Smooth muscle cell (in vitro differentiated cells): ENCODE results near the gene ADD1. TPM values are rescaled to one million over a fixed set of nuclear protein-coding genes. Genes with fewer than 3 reads are reported as not detected.
"Not testable (repeated sequence)": the region's sequence is repeated elsewhere in the genome, so short reads cannot be mapped to it uniquely, and the experiment has no call there.

Source experiments
- DNase-seq: peaks from one replicate; lab custom pipeline; 2025; ENCODE audit not compliant: unreplicated experiment; lab: John Stamatoyannopoulos, UW
- H2AFZ ChIP-seq: fragments of 200-600 bp; sonication (generic); 2 replicates; pipeline ENCODE4 v1.6.0; 2016; ENCODE audit warnings: antibody characterized with exemption, low read depth, mild to moderate bottlenecking
- H3F3A ChIP-seq: fragments of 200-600 bp; sonication (generic); 2 replicates; pipeline ENCODE4 v1.6.0; 2017; ENCODE audit warnings: antibody characterized with exemption, low read depth
- H3K27ac ChIP-seq: fragments of 200-600 bp; sonication (generic); 2 replicates; pipeline ENCODE4 v1.5.1; 2016; ENCODE audit warnings: low read depth, mild to moderate bottlenecking
- H3K27me3 ChIP-seq: fragments of 200-600 bp; sonication (generic); 2 replicates; pipeline ENCODE4 v1.6.1; 2016; ENCODE audit warnings: low read depth, mild to moderate bottlenecking
- H3K36me3 ChIP-seq: fragments of 200-600 bp; sonication (generic); 2 replicates; pipeline ENCODE4 v1.5.1; 2016; ENCODE audit warnings: low read depth
- H3K4me1 ChIP-seq: fragments of 200-600 bp; sonication (generic); 2 replicates; pipeline ENCODE4 v1.5.1; 2016; ENCODE audit warnings: low read depth
- H3K4me2 ChIP-seq: fragments of 200-600 bp; sonication (generic); 2 replicates; pipeline ENCODE4 v1.6.0; 2016; ENCODE audit warnings: mild to moderate bottlenecking
- H3K4me3 ChIP-seq: fragments of 200-600 bp; sonication (generic); 2 replicates; pipeline ENCODE4 v1.5.1; 2016; ENCODE audit warnings: mild to moderate bottlenecking
- H3K79me2 ChIP-seq: fragments of 200-600 bp; sonication (generic); 2 replicates; pipeline ENCODE4 v1.6.0; 2016; ENCODE audit warnings: low read depth, mild to moderate bottlenecking
- H3K9ac ChIP-seq: fragments of 200-600 bp; sonication (generic); 2 replicates; pipeline ENCODE4 v1.6.0; 2016; ENCODE audit warnings: low read depth
- H3K9me3 ChIP-seq: fragments of 200-600 bp; sonication (generic); replicated peaks from 2 replicates; pipeline ENCODE4 v1.5.1; 2016; ENCODE audit warnings: low read depth
- H4K20me1 ChIP-seq: fragments of 200-600 bp; sonication (generic); 2 replicates; pipeline ENCODE4 v1.6.0; 2016; ENCODE audit warnings: low read depth
- WGBS: methylation state at CpG from one replicate; pipeline ENCODE4 v1.1.7; 2016; ENCODE audit warnings: low lambda C conversion rate; 5-methylcytosine and 5-hydroxymethylcytosine counted together
- polyA plus RNA-seq: library from polyadenylated mRNA; unstranded; fragments of >200 nt; fragmentation: Nextera tagmentation; extraction: Ambion mirVana; gene quantifications from 2 replicates; pipeline ENCODE4 v1.2.1, GENCODE V29; 2016
- total RNA-seq: library from RNA; depleted of rRNA; stranded (reverse); fragments of >200 nt; gene quantifications from 2 replicates; pipeline ENCODE4 v1.2.3, GENCODE V29; 2014
- TF ChIP-seq, protein P1 (sequence below): fragments of 200-600 bp; sonication (generic); IDR thresholded peaks from 2 replicates; pipeline ENCODE4 v1.5.1; 2017; ENCODE audit warnings: borderline replicate concordance, mild to moderate bottlenecking, antibody characterized with exemption; ENCODE audit not compliant: insufficient read depth, poor library complexity, severe bottlenecking

Gene ADD1
- total and polyA plus RNA-seq, 2 experiments from 2014 or later: 109 to 175 TPM

- peaks cover 51% of the 10 kb centered on the region for H4K20me1 ChIP-seq
- not testable (repeated sequence) for H3K4me2 ChIP-seq, DNase-seq, H3K9me3 ChIP-seq, H3K27ac ChIP-seq, H3K4me3 ChIP-seq, H2AFZ ChIP-seq, H3K27me3 ChIP-seq, H3K9ac ChIP-seq
- peaks cover 45% of the 10 kb centered on the region for H3K79me2 ChIP-seq
- H3F3A ChIP-seq: peaks cover 18% of the 10 kb centered on the region
- H3K36me3 ChIP-seq: peaks cover 16% of the 10 kb centered on the region
- TF ChIP-seq, protein P1, sequence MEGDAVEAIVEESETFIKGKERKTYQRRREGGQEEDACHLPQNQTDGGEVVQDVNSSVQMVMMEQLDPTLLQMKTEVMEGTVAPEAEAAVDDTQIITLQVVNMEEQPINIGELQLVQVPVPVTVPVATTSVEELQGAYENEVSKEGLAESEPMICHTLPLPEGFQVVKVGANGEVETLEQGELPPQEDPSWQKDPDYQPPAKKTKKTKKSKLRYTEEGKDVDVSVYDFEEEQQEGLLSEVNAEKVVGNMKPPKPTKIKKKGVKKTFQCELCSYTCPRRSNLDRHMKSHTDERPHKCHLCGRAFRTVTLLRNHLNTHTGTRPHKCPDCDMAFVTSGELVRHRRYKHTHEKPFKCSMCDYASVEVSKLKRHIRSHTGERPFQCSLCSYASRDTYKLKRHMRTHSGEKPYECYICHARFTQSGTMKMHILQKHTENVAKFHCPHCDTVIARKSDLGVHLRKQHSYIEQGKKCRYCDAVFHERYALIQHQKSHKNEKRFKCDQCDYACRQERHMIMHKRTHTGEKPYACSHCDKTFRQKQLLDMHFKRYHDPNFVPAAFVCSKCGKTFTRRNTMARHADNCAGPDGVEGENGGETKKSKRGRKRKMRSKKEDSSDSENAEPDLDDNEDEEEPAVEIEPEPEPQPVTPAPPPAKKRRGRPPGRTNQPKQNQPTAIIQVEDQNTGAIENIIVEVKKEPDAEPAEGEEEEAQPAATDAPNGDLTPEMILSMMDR: peak; percentile 18
- WGBS: 98% methylated on average over 25 of the region's 44 CpGs
- H3K4me1 ChIP-seq: peaks cover 13% of the 10 kb centered on the region
Observed at GRCh38 chr4:2955186-2956044, 111.8 kb downstream of the ADD1 start.

- H4K20me1 ChIP-seq: peaks cover 64% of the 10 kb centered on the region
- H3K4me2 ChIP-seq: peak overlapping the region; percentile 68
Observed at GRCh38 chr4:2958446-2958845, 114.8 kb downstream of the ADD1 start.

GRCh38 chr4:2960450-2960849, 116.8 kb downstream of the ADD1 start:
- H3K9me3 ChIP-seq, DNase-seq, H3K27ac ChIP-seq, H3K9ac ChIP-seq, H3K4me2 ChIP-seq, H3K27me3 ChIP-seq, H2AFZ ChIP-seq, H3K4me3 ChIP-seq, H3K36me3 ChIP-seq: not testable (repeated sequence)
- WGBS: 94% methylated on average over 4 of the region's 4 CpGs
- H3K4me1 ChIP-seq: peaks cover 32% of the 10 kb centered on the region
- peaks cover 28% of the 10 kb centered on the region for H3F3A ChIP-seq
- H4K20me1 ChIP-seq: peaks cover 58% of the 10 kb centered on the region
- H3K79me2 ChIP-seq: peaks cover 76% of the 10 kb centered on the region

More at GRCh38 chr4:2958446-2958845, 114.8 kb downstream of the ADD1 start:
- Histone ChIP-seq H3K4me3 (no peak overlapping the region), H3K9ac (peak overlapping the region; percentile 8), H3K9me3 (no peaks in the 10 kb centered on the region), H3K27ac (peak overlapping the region; percentile 65), H3K79me2 (peaks cover 65% of the 10 kb centered on the region), H3K27me3 (no peaks in the 10 kb centered on the region), H3K4me1 (peaks cover 27% of the 10 kb centered on the region), H3F3A (peaks cover 28% of the 10 kb centered on the region), H3K36me3 (no peaks in the 10 kb centered on the region), H2AFZ (no peak overlapping the region)
- TF ChIP-seq, protein P1: no peak
- DNase-seq: no peak
- 41% methylated on average over 9 of the region's 9 CpGs for WGBS

- Histone ChIP-seq H3K4me2 (peak overlapping the region; percentile 88), H2AFZ (no peak overlapping the region), H4K20me1 (peaks cover 49% of the 10 kb centered on the region), H3K79me2 (peaks cover 71% of the 10 kb centered on the region), H3K36me3 (no peaks in the 10 kb centered on the region), H3K9ac (no peak overlapping the region), H3K4me1 (peaks cover 32% of the 10 kb centered on the region), H3K9me3 (no peaks in the 10 kb centered on the region), H3K27ac (peak overlapping the region; percentile 92), H3K27me3 (no peaks in the 10 kb centered on the region), H3K4me3 (peak overlapping the region; percentile 90), H3F3A (peaks cover 20% of the 10 kb centered on the region)
- TF ChIP-seq, protein P1: no peak
- no peak for DNase-seq
- 73% methylated on average over 8 of the region's 8 CpGs for WGBS
Observed at GRCh38 chr4:2961421-2961810, 117.8 kb downstream of the ADD1 start.
